Measurements from ENCODE around the gene OMA1. TPM values are rescaled to one million over a fixed set of nuclear protein-coding genes. Genes with fewer than 3 reads are reported as not detected.

OMA1 gene
- total RNA-seq, 2 experiments from 2014 or later: 12.0 to 13.0 TPM

GRCh38 chr1:58469016-58469415, 77.5 kb downstream of the OMA1 start:
- ChIA-PET CTCF (no interaction called here), POLR2A (no interaction called here)
- no peaks in the 10 kb centered on the region for H3K9me3 Mint-ChIP-seq
- H3K27ac Mint-ChIP-seq: no peak overlapping the region
- no peak overlapping the region for H3K4me3 Mint-ChIP-seq
- intact Hi-C loops (cut with micrococcal nuclease): no loop called here
- DNase-seq: no peak
- peaks cover 2% of the 10 kb centered on the region for H3K36me3 Mint-ChIP-seq
- no peaks in the 10 kb centered on the region for H3K27me3 Mint-ChIP-seq
- no peaks in the 10 kb centered on the region for H3K4me1 Mint-ChIP-seq (ENCODE audit: low read depth)

GRCh38 chr1:58468612-58469011, 77.9 kb downstream of the OMA1 start:
- no peaks in the 10 kb centered on the region for H3K9me3 Mint-ChIP-seq
- no peaks in the 10 kb centered on the region for H3K27me3 Mint-ChIP-seq
- H3K4me3 Mint-ChIP-seq: no peak overlapping the region
- no peak overlapping the region for H3K27ac Mint-ChIP-seq
- no peaks in the 10 kb centered on the region for H3K4me1 Mint-ChIP-seq (ENCODE audit: low read depth)
- intact Hi-C loops (cut with micrococcal nuclease): no loop called here
- H3K36me3 Mint-ChIP-seq: peaks cover 2% of the 10 kb centered on the region
- CTCF ChIA-PET: no interaction called here
- DNase-seq: no peak
- POLR2A ChIA-PET: no interaction called here

GRCh38 chr1:58466630-58467241, 79.8 kb downstream of the OMA1 start:
- intact Hi-C loops (cut with micrococcal nuclease): no loop called here
- Mint-ChIP-seq H3K27me3 (no peaks in the 10 kb centered on the region), H3K4me1 (ENCODE audit: low read depth) (no peaks in the 10 kb centered on the region), H3K36me3 (peaks cover 2% of the 10 kb centered on the region), H3K27ac (no peak overlapping the region), H3K4me3 (no peak overlapping the region), H3K9me3 (no peaks in the 10 kb centered on the region)
- DNase-seq: no peak
- CTCF ChIA-PET: no interaction called here
- POLR2A ChIA-PET: interaction anchor here (0.6 kb wide), 1 partner anchor 45 kb away, joined by 3 read pairs; no protein-coding TSS in a partner anchor

GRCh38 chr1:58465825-58466629, 80.5 kb downstream of the OMA1 start:
- ChIA-PET POLR2A (interaction anchor here (0.6 kb wide), 1 partner anchor 44 kb away, joined by 3 read pairs; no protein-coding TSS in a partner anchor), CTCF (no interaction called here)
- no peaks in the 10 kb centered on the region for H3K4me1 Mint-ChIP-seq (ENCODE audit: low read depth)
- no peak overlapping the region for H3K27ac Mint-ChIP-seq
- intact Hi-C loops (cut with micrococcal nuclease): no loop called here
- H3K27me3 Mint-ChIP-seq: no peaks in the 10 kb centered on the region
- peaks cover 2% of the 10 kb centered on the region for H3K36me3 Mint-ChIP-seq
- no peaks in the 10 kb centered on the region for H3K9me3 Mint-ChIP-seq
- DNase-seq: no peak
- no peak overlapping the region for H3K4me3 Mint-ChIP-seq

GRCh38 chr1:58465176-58465575, 81.3 kb downstream of the OMA1 start:
- Mint-ChIP-seq H3K27me3 (no peaks in the 10 kb centered on the region), H3K4me1 (ENCODE audit: low read depth) (no peaks in the 10 kb centered on the region), H3K27ac (no peak overlapping the region), H3K36me3 (peaks cover 2% of the 10 kb centered on the region), H3K9me3 (no peaks in the 10 kb centered on the region), H3K4me3 (no peak overlapping the region)
- POLR2A ChIA-PET: no interaction called here
- no peak for DNase-seq
- CTCF ChIA-PET: no interaction called here
- intact Hi-C loops (cut with micrococcal nuclease): no loop called here

- CTCF ChIA-PET: no interaction called here
These were observed 86.1 kb downstream of the OMA1 start for GRCh38 chr1:58460469-58460868.

GRCh38 chr1:58459911-58460310, 86.6 kb downstream of the OMA1 start:
- Mint-ChIP-seq H3K4me3 (no peak overlapping the region), H3K27ac (no peak overlapping the region), H3K36me3 (no peaks in the 10 kb centered on the region), H3K27me3 (no peaks in the 10 kb centered on the region), H3K9me3 (no peaks in the 10 kb centered on the region), H3K4me1 (ENCODE audit: low read depth) (no peaks in the 10 kb centered on the region)
- DNase-seq: no peak
- intact Hi-C loops (cut with micrococcal nuclease): no loop called here
- POLR2A ChIA-PET: no interaction called here
- CTCF ChIA-PET: no interaction called here

More at GRCh38 chr1:58460469-58460868, 86.1 kb downstream of the OMA1 start:
- Mint-ChIP-seq H3K27me3 (no peaks in the 10 kb centered on the region), H3K4me1 (ENCODE audit: low read depth) (no peaks in the 10 kb centered on the region), H3K36me3 (no peaks in the 10 kb centered on the region), H3K27ac (no peak overlapping the region), H3K9me3 (no peaks in the 10 kb centered on the region), H3K4me3 (no peak overlapping the region)
- POLR2A ChIA-PET: no interaction called here
- DNase-seq: peak; percentile 18
- intact Hi-C loops (cut with micrococcal nuclease): no loop called here

GRCh38 chr1:58457023-58457635, 89.4 kb downstream of the OMA1 start:
- CTCF ChIA-PET: no interaction called here
- DNase-seq: no peak
- intact Hi-C loops (cut with micrococcal nuclease): no loop called here
- Mint-ChIP-seq H3K27ac (no peak overlapping the region), H3K4me1 (ENCODE audit: low read depth) (no peaks in the 10 kb centered on the region), H3K4me3 (no peak overlapping the region), H3K9me3 (no peaks in the 10 kb centered on the region), H3K27me3 (no peaks in the 10 kb centered on the region), H3K36me3 (no peaks in the 10 kb centered on the region)
- POLR2A ChIA-PET: no interaction called here

- no peaks in the 10 kb centered on the region for H3K27me3 Mint-ChIP-seq
These were observed 90.1 kb downstream of the OMA1 start for GRCh38 chr1:58456470-58456869.

GRCh38 chr1:58454807-58455206, 91.7 kb downstream of the OMA1 start:
- DNase-seq: no peak
- no peaks in the 10 kb centered on the region for H3K27me3 Mint-ChIP-seq
- no peak overlapping the region for H3K4me3 Mint-ChIP-seq
- H3K36me3 Mint-ChIP-seq: no peaks in the 10 kb centered on the region
- POLR2A ChIA-PET: no interaction called here
- CTCF ChIA-PET: no interaction called here
- H3K9me3 Mint-ChIP-seq: no peaks in the 10 kb centered on the region
- no peaks in the 10 kb centered on the region for H3K4me1 Mint-ChIP-seq (ENCODE audit: low read depth)
- H3K27ac Mint-ChIP-seq: no peak overlapping the region
- intact Hi-C loops (cut with micrococcal nuclease): no loop called here

More at GRCh38 chr1:58456470-58456869, 90.1 kb downstream of the OMA1 start:
- POLR2A ChIA-PET: no interaction called here
- no peak overlapping the region for H3K27ac Mint-ChIP-seq
- no peaks in the 10 kb centered on the region for H3K9me3 Mint-ChIP-seq
- no peaks in the 10 kb centered on the region for H3K36me3 Mint-ChIP-seq
- DNase-seq: no peak
- intact Hi-C loops (cut with micrococcal nuclease): no loop called here
- no peaks in the 10 kb centered on the region for H3K4me1 Mint-ChIP-seq (ENCODE audit: low read depth)
- CTCF ChIA-PET: no interaction called here
- H3K4me3 Mint-ChIP-seq: no peak overlapping the region

GRCh38 chr1:58454385-58454784, 92.1 kb downstream of the OMA1 start:
- Mint-ChIP-seq H3K36me3 (no peaks in the 10 kb centered on the region), H3K9me3 (no peaks in the 10 kb centered on the region), H3K27ac (no peak overlapping the region), H3K4me3 (no peak overlapping the region), H3K27me3 (no peaks in the 10 kb centered on the region), H3K4me1 (ENCODE audit: low read depth) (no peaks in the 10 kb centered on the region)
- no peak for DNase-seq
- CTCF ChIA-PET: no interaction called here
- intact Hi-C loops (cut with micrococcal nuclease): no loop called here
- POLR2A ChIA-PET: no interaction called here

- no peaks in the 10 kb centered on the region for H3K9me3 Mint-ChIP-seq
- no peak overlapping the region for H3K4me3 Mint-ChIP-seq
- DNase-seq: no peak
- ChIA-PET CTCF (interaction anchor here (0.7 kb wide), 1 partner anchor 95 kb away, joined by 3 read pairs; the partner anchor contains the start of gene OMA1), POLR2A (no interaction called here)
- no peaks in the 10 kb centered on the region for H3K4me1 Mint-ChIP-seq (ENCODE audit: low read depth)
- H3K27me3 Mint-ChIP-seq: no peaks in the 10 kb centered on the region
- intact Hi-C loops (cut with micrococcal nuclease): no loop called here
- no peaks in the 10 kb centered on the region for H3K36me3 Mint-ChIP-seq
- H3K27ac Mint-ChIP-seq: no peak overlapping the region
These were observed 94.8 kb downstream of the OMA1 start for GRCh38 chr1:58451560-58452191.
